Activated CD4-positive, alpha-beta T cell treated with anti-CD3 and anti-CD28 coated beads, Interleukin-2, amount 10 ng/mL, durations not matched to agents 7 days and 5 days (primary cell): Measurements from ENCODE around the gene SYP. TPM values are rescaled to one million over a fixed set of nuclear protein-coding genes. Genes with fewer than 3 reads are reported as not detected.

Source experiments
- total RNA-seq, 2 experiments: library from RNA; stranded (reverse); gene quantifications; one replicate each; pipeline ENCODE4 v1.2.3, GENCODE V29; 2021

The SYP gene
- total RNA-seq, 2 experiments from 2014 or later: 2.5 to 2.7 TPM

Other genes with a start within 250 kb of the SYP start
- 10 to 100 TPM; 49.0 to 54.1 TPM for gene OTUD5, start 242.6 kb downstream of the SYP start, total RNA-seq
- gene KCND1, start 228.3 kb downstream of the SYP start, total RNA-seq: 1 to 10 TPM; 2.9 to 3.6 TPM
- 10 to 100 TPM; 73.2 to 91.2 TPM for gene GRIPAP1, start 197.9 kb downstream of the SYP start, total RNA-seq
- gene TFE3, start 156.8 kb downstream of the SYP start, total RNA-seq: 10 to 100 TPM; 25.7 to 26.8 TPM
- gene CCDC120, start 141.2 kb downstream of the SYP start, total RNA-seq: 1 to 10 TPM; 5.5 to 5.9 TPM
- 10 to 100 TPM; 24.7 to 27.1 TPM for gene PRAF2, start 126.2 kb downstream of the SYP start, total RNA-seq
- 10 to 100 TPM; 44.0 to 48.6 TPM for gene WDR45, start 120.3 kb downstream of the SYP start, total RNA-seq
- 10 to 100 TPM; 29.2 to 33.2 TPM for gene GPKOW, start 76.5 kb downstream of the SYP start, total RNA-seq
- 1 to 10 TPM; 1.9 to 2.8 TPM for gene MAGIX, start 37.4 kb downstream of the SYP start, total RNA-seq
- gene PLP2, start 28.3 kb downstream of the SYP start, total RNA-seq: 100 to 1,000 TPM; 245 to 270 TPM
- 10 to 100 TPM; 13.7 to 17.6 TPM for gene PRICKLE3, start 13.8 kb downstream of the SYP start, total RNA-seq
- under 1 TPM; 0.12 to 0.33 TPM for gene CACNA1F, start 33.1 kb upstream of the SYP start, total RNA-seq
- gene CCDC22, start 35.3 kb upstream of the SYP start, total RNA-seq: 10 to 100 TPM; 25.4 to 28.3 TPM
- gene FOXP3, start 64.5 kb upstream of the SYP start, total RNA-seq: 10 to 100 TPM; 12.8 to 13.0 TPM
- 10 to 100 TPM; 11.2 to 12.3 TPM for gene PPP1R3F, start 69.6 kb upstream of the SYP start, total RNA-seq
- gene GAGE10, start 103.5 kb upstream of the SYP start, total RNA-seq: not detected
- not detected for gene GAGE12J, start 121.8 kb upstream of the SYP start, total RNA-seq
- not detected for gene GAGE13, start 131.4 kb upstream of the SYP start, total RNA-seq